GM12892 (cell line): ENCODE results near the gene ZNF408.

Experiments used
- POLR2A ChIP-seq: IDR thresholded peaks from 2 replicates; pipeline ENCODE4 v1.6.1; 2011; ENCODE audit warnings: low read depth, low read length, control low read depth
- POLR2AphosphoS5 ChIP-seq: IDR thresholded peaks from 2 replicates; pipeline ENCODE4 v1.6.1; 2011; ENCODE audit warnings: low read depth, low read length, control low read depth
- TAF1 ChIP-seq: IDR thresholded peaks from 2 replicates; pipeline ENCODE4 v1.6.1; 2011; ENCODE audit warnings: low read depth, mild to moderate bottlenecking, control low read depth, low read length, borderline replicate concordance

DNA sequence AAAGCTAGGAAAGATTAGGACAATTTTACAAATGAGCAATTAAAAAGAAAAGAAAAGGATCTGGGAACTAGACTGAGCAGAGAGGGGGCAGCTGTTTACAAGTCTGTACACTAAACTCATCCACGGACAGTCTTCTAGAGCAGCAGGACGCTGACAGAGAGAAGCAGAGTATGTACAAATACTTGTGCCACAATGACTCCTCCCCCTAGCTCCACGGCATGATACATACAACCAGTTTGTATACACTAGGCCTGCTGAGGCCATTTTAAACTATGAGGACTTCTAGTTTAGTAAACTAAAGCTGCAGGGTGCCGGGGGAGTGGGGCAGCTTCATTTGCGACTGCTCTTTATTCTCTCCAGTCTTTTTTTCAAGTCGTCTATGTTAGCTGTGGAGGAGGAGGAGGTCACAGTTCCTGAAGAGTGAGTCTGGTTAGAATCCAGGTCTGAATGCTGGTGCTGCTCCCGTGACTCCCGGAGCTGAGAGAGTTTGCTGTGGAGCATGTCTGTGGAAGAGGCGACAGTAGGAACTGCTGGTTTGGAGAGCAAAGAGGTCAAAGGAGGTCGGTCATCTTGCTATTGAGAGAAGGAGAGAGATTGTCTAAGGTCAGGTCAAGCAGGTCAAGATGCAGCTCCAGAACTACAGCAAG lies 43.0 kb downstream of the ZNF408 start:
- no peak for TF ChIP-seq POLR2A
- no peak for TF ChIP-seq POLR2AphosphoS5
- TF ChIP-seq TAF1: no peak
